K562 (cell line): ENCODE results near the gene TNFRSF6B. TPM values are rescaled to one million over a fixed set of nuclear protein-coding genes. Genes with fewer than 3 reads are reported as not detected.

Source experiments
- BCL6 ChIP-seq: fragments of 250-450 bp; sonication (Bioruptor Pico); IDR thresholded peaks from 2 replicates; pipeline ENCODE4 v1.4.0; 2020
- DPF2 ChIP-seq: fragments of 450-650 bp; IDR thresholded peaks from 2 replicates; pipeline ENCODE4 v1.6.1; 2016
- FIP1L1 ChIP-seq: fragments of 200-400 bp; formaldehyde crosslinking; IDR thresholded peaks from 2 replicates; pipeline ENCODE4 v1.6.1; 2018; ENCODE audit warnings: mild to moderate bottlenecking, low read depth, low read length; ENCODE audit not compliant: poor library complexity, severe bottlenecking
- FOXJ2 ChIP-seq: fragments of 200-800 bp; sonication (Bioruptor generic); IDR thresholded peaks from 2 replicates; pipeline ENCODE4 v1.6.1; 2016; ENCODE audit warnings: missing genetic modification characterization, missing compliant biosample characterization
- HCFC1 ChIP-seq: IDR thresholded peaks from 2 replicates; pipeline ENCODE4 v1.6.1; 2012; ENCODE audit warnings: low read depth, low read length, improper control_type of control experiment
- NCOA4 ChIP-seq: fragments of 450-650 bp; IDR thresholded peaks from 2 replicates; pipeline ENCODE4 v1.6.1; 2018; ENCODE audit warnings: mild to moderate bottlenecking; ENCODE audit not compliant: partially characterized antibody
- NCOA6 ChIP-seq: fragments of 450-650 bp; IDR thresholded peaks from 2 replicates; pipeline ENCODE4 v1.6.1; 2017; ENCODE audit warnings: mild to moderate bottlenecking
- NFATC3 ChIP-seq: fragments of 450-650 bp; IDR thresholded peaks from 2 replicates; pipeline ENCODE4 v1.6.1; 2017; ENCODE audit warnings: mild to moderate bottlenecking
- PTBP1 ChIP-seq: fragments of 200-400 bp; formaldehyde crosslinking; IDR thresholded peaks from 2 replicates; pipeline ENCODE4 v1.6.1; 2017; ENCODE audit warnings: low read depth, low read length
- RBM25 ChIP-seq: fragments of 200-400 bp; formaldehyde crosslinking; IDR thresholded peaks from 2 replicates; pipeline ENCODE4 v1.6.1; 2018; ENCODE audit warnings: low read length, low read depth, moderate library complexity; ENCODE audit not compliant: severe bottlenecking
- SAP30 ChIP-seq: fragments of 200-600 bp; sonication (generic); IDR thresholded peaks from 2 replicates; pipeline ENCODE4 v1.6.1; 2012; ENCODE audit warnings: borderline replicate concordance, low read depth, mild to moderate bottlenecking, moderate library complexity, low read length, control low read depth, inconsistent platforms; ENCODE audit not compliant: insufficient read depth, poor library complexity, severe bottlenecking
- SNIP1 ChIP-seq: fragments of 450-650 bp; IDR thresholded peaks from 2 replicates; pipeline ENCODE4 v1.7.1; 2017; ENCODE audit warnings: low read depth, mild to moderate bottlenecking
- SREBF2 ChIP-seq: sonication (generic); formaldehyde crosslinking; IDR thresholded peaks from 2 replicates; pipeline ENCODE4 v1.4.0; 2020; ENCODE audit warnings: mild to moderate bottlenecking, missing genetic modification reagents
- SRF ChIP-seq, 2 experiments: fragments of 250-450, 450-650 bp in 1 of 2; sonication (Bioruptor Pico) in 1 of 2; sonication (generic) in 1 of 2; formaldehyde crosslinking; IDR thresholded peaks; 2 replicates each; pipeline versions ENCODE4 v1.5.0 to v1.5.1; 2020 to 2022; ENCODE audit warnings: mild to moderate bottlenecking in 1 of 2, missing genetic modification reagents in 1 of 2
- ZBTB7A ChIP-seq: IDR thresholded peaks from 2 replicates; pipeline ENCODE4 v1.6.1; 2011; ENCODE audit warnings: low read depth, mild to moderate bottlenecking, low read length, moderate library complexity, borderline replicate concordance; ENCODE audit not compliant: control insufficient read depth
- ZNF445 ChIP-seq: fragments of 250-450 bp; sonication (Bioruptor Pico); IDR thresholded peaks from 2 replicates; pipeline ENCODE4 v1.4.0; 2020; ENCODE audit warnings: low read depth, mild to moderate bottlenecking, moderate library complexity
- ZNF586 ChIP-seq: fragments of 450-650 bp; formaldehyde crosslinking; conservative IDR thresholded peaks from 2 replicates; pipeline ENCODE4 v1.4.0; 2020; ENCODE audit warnings: mild to moderate bottlenecking, moderate library complexity
- ZNF696 ChIP-seq: fragments of 250-450 bp; sonication (Bioruptor Pico); conservative IDR thresholded peaks from 2 replicates; pipeline ENCODE4 v1.4.0; 2020; ENCODE audit warnings: mild to moderate bottlenecking, moderate library complexity
- ZNF778 ChIP-seq: fragments of 450-650 bp; formaldehyde crosslinking; IDR thresholded peaks from 2 replicates; pipeline ENCODE4 v1.4.0; 2020; ENCODE audit warnings: mild to moderate bottlenecking, moderate library complexity
- ZSCAN32 ChIP-seq: fragments of 450-650 bp; formaldehyde crosslinking; IDR thresholded peaks from 2 replicates; pipeline ENCODE4 v1.4.0; 2020; ENCODE audit warnings: mild to moderate bottlenecking, moderate library complexity
- polyA plus RNA-seq, 8 experiments: library from polyadenylated mRNA; depleted of rRNA in 4 of 8; stranded (reverse) in 5 of 8; unstranded in 3 of 8; fragments of >200 nt; fragmentation: Nextera tagmentation in 2 of 8; fragmentation: Illumina TruSeq in 1 of 8; extraction: Ambion mirVana in 2 of 8; extraction: Trizol in 1 of 8; gene quantifications; 2 replicates each; pipeline versions ENCODE4 v1.2.1 to v1.2.3, GENCODE V29; 2011 to 2014; ENCODE audit warnings: inconsistent platforms in 1 of 8, missing spikeins in 1 of 8
- total RNA-seq, 7 experiments: library from RNA; depleted of rRNA in 6 of 7; stranded (reverse); fragments of >200 nt in 6 of 7; fragmentation: Illumina TruSeq in 2 of 7; extraction: Trizol in 2 of 7; gene quantifications; 2 replicates each; pipeline versions ENCODE4 v1.2.1 to v1.2.3, GENCODE V29; 2011 to 2021; ENCODE audit warnings: low replicate concordance in 1 of 7
- TF ChIP-seq, protein P1 (sequence below): fragments of 450-650 bp; IDR thresholded peaks from 2 replicates; pipeline ENCODE4 v1.6.1; 2018; ENCODE audit not compliant: partially characterized antibody
- TF ChIP-seq, protein P2 (sequence below): fragments of 450-650 bp; IDR thresholded peaks from 2 replicates; pipeline ENCODE4 v1.7.0; 2016; ENCODE audit warnings: borderline replicate concordance
- TF ChIP-seq, protein P3 (sequence below): conservative IDR thresholded peaks from 2 replicates; pipeline ENCODE4 v1.6.1; 2011; ENCODE audit warnings: low read depth, mild to moderate bottlenecking, low read length; ENCODE audit not compliant: control insufficient read depth

Gene TNFRSF6B
- total and polyA plus RNA-seq, 9 of the 15 experiments (the other 6 are each of a cell fraction or from before 2014, with no cell fraction given), result 0.10 to 3.5 (median 0.32) TPM; not detected in 6

- TF ChIP-seq, protein P1, sequence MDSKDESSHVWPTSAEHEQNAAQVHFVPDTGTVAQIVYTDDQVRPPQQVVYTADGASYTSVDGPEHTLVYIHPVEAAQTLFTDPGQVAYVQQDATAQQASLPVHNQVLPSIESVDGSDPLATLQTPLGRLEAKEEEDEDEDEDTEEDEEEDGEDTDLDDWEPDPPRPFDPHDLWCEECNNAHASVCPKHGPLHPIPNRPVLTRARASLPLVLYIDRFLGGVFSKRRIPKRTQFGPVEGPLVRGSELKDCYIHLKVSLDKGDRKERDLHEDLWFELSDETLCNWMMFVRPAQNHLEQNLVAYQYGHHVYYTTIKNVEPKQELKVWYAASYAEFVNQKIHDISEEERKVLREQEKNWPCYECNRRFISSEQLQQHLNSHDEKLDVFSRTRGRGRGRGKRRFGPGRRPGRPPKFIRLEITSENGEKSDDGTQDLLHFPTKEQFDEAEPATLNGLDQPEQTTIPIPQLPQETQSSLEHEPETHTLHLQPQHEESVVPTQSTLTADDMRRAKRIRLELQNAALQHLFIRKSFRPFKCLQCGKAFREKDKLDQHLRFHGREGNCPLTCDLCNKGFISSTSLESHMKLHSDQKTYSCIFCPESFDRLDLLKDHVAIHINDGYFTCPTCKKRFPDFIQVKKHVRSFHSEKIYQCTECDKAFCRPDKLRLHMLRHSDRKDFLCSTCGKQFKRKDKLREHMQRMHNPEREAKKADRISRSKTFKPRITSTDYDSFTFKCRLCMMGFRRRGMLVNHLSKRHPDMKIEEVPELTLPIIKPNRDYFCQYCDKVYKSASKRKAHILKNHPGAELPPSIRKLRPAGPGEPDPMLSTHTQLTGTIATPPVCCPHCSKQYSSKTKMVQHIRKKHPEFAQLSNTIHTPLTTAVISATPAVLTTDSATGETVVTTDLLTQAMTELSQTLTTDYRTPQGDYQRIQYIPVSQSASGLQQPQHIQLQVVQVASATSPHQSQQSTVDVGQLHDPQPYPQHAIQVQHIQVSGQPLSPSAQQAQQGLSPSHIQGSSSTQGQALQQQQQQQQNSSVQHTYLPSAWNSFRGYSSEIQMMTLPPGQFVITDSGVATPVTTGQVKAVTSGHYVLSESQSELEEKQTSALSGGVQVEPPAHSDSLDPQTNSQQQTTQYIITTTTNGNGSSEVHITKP, result no peak
- TF ChIP-seq, protein P2, sequence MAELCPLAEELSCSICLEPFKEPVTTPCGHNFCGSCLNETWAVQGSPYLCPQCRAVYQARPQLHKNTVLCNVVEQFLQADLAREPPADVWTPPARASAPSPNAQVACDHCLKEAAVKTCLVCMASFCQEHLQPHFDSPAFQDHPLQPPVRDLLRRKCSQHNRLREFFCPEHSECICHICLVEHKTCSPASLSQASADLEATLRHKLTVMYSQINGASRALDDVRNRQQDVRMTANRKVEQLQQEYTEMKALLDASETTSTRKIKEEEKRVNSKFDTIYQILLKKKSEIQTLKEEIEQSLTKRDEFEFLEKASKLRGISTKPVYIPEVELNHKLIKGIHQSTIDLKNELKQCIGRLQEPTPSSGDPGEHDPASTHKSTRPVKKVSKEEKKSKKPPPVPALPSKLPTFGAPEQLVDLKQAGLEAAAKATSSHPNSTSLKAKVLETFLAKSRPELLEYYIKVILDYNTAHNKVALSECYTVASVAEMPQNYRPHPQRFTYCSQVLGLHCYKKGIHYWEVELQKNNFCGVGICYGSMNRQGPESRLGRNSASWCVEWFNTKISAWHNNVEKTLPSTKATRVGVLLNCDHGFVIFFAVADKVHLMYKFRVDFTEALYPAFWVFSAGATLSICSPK, result no peak
- no peak for TF ChIP-seq ZSCAN32 (CRISPR knock-in tag)
- no peak for TF ChIP-seq ZNF586 (CRISPR knock-in tag)
- peak in 1 of 2 experiments; percentile 39; a peak in 1 of 4 replicates for TF ChIP-seq SRF (CRISPR knock-in tag; IDR thresholded peaks at IDR 0.05)
- no peak for TF ChIP-seq FOXJ2
- TF ChIP-seq HCFC1, result peak; percentile 84
- TF ChIP-seq BCL6, result no peak; the same call in 1 of the 2 replicates
- no peak for TF ChIP-seq ZNF445 (CRISPR knock-in tag)
- peak; percentile 59 for TF ChIP-seq SAP30
- peak; percentile 83 for TF ChIP-seq ZBTB7A
- no peak for TF ChIP-seq RBM25
- TF ChIP-seq NFATC3, result no peak
- TF ChIP-seq ZNF696 (CRISPR knock-in tag), result no peak
- TF ChIP-seq, protein P3, sequence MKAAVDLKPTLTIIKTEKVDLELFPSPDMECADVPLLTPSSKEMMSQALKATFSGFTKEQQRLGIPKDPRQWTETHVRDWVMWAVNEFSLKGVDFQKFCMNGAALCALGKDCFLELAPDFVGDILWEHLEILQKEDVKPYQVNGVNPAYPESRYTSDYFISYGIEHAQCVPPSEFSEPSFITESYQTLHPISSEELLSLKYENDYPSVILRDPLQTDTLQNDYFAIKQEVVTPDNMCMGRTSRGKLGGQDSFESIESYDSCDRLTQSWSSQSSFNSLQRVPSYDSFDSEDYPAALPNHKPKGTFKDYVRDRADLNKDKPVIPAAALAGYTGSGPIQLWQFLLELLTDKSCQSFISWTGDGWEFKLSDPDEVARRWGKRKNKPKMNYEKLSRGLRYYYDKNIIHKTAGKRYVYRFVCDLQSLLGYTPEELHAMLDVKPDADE, result peak; percentile 74
- peak; percentile 56 for TF ChIP-seq FIP1L1
- no peak for TF ChIP-seq PTBP1
- no peak for TF ChIP-seq ZNF778 (CRISPR knock-in tag)
- TF ChIP-seq NCOA4, result no peak
- no peak for TF ChIP-seq SREBF2
- no peak for TF ChIP-seq NCOA6
- TF ChIP-seq SNIP1, result no peak
- no peak for TF ChIP-seq DPF2
Observed at GRCh38 chr20:63707558-63708300, 11.3 kb downstream of the TNFRSF6B start, which contains the start of the genes ARFRP1 and ZGPAT (continued).
